GM12864 (cell line): ENCODE data around the gene RPGRIP1.

Experiments used
- DNase-seq: peaks from one replicate; pipeline ENCODE4 v3.0.0-alpha.2; 2011; ENCODE audit warnings: low read depth
- H3K4me3 ChIP-seq: 2 replicates; pipeline ENCODE4 v1.5.1; 2011; ENCODE audit warnings: mild to moderate bottlenecking, low read depth, low read length, control low read depth
- CTCF ChIP-seq: IDR thresholded peaks from 2 replicates; pipeline ENCODE4 v1.5.1; 2011; ENCODE audit warnings: low read depth, mild to moderate bottlenecking, moderate library complexity, low read length, control low read depth, inconsistent platforms; ENCODE audit errors: missing control alignments

Gene RPGRIP1

GRCh38 chr14:21279783-21280182 lies at the start of gene RPGRIP1:
Gene RPGRIP1 (plus strand): TSS chr14:21280083. CDS start chr14:21287977, 7,894 bp downstream.
- no peak within 1 kb of the TSS for H3K4me3 ChIP-seq
- DNase-seq: no peak
- TF ChIP-seq CTCF: no peak

- no peak for DNase-seq
- no peak overlapping the region for H3K4me3 ChIP-seq
- TF ChIP-seq CTCF: no peak
Observed at GRCh38 chr14:21231020-21231652, 48.7 kb upstream of the RPGRIP1 start.

- DNase-seq: no peak
- peak; percentile 33 for TF ChIP-seq CTCF
- H3K4me3 ChIP-seq: no peak overlapping the region
Observed at GRCh38 chr14:21233457-21234076, 46.3 kb upstream of the RPGRIP1 start.

DNA sequence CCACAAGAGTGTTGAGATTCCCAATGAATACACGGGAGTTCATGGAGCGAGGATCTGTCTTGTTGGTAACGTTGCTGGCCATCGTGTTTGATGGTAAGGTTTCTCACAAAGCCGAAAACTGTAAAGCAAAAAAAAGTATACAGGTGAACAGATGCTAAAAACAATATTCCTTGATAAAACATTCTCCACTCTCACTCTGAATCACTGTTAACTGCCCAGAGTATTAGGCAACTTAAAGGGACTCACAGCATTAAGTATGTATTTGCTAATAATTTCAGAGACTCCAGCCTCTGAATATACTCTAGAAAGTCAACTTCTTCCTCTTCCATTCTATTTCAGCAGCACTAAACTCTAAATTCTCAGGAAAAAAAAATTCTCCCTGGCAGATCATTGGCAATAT lies 45.8 kb upstream of the RPGRIP1 start:
- H3K4me3 ChIP-seq: no peak overlapping the region
- TF ChIP-seq CTCF: no peak
- DNase-seq: no peak

DNA sequence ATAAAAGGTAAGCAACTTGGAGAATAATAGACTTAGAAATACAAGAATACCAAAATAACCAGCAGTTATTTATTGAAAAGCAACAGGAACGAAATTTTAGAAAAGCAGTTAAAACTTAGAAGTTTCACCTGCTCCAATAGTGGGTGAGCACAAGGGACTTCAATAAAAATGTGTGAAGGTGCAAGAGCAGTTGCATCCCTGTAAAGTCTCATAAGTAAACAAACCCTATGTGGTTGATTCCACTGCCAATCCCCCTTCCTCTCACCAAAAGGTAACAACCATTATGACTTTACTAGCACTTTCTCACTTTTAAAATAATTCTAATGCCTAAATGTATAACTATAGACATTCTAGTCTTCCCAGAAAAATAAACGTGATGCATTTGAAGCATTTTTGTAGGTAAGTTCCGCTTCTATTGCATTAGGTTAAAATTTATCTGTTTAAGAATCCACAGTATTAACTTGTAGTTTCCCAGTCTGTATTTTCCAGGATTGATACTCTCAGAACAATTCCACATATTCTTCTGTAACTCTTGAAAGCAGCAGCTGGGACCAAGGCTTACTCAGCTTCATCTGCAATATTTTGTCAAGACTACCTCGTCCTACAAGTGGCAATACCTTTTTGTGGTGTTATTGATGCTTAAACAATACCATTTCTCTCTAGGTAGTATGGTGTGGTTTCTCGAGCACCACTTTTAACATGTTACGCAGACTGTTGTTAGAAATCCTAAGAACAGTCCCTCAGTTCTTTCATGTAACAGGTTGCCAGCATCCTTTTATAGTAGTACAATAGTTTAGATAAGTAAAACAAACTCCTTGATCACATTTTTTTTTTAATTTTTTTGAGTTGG lies 42.7 kb upstream of the RPGRIP1 start:
- no peak for DNase-seq
- H3K4me3 ChIP-seq: no peak overlapping the region
- TF ChIP-seq CTCF: no peak

DNA sequence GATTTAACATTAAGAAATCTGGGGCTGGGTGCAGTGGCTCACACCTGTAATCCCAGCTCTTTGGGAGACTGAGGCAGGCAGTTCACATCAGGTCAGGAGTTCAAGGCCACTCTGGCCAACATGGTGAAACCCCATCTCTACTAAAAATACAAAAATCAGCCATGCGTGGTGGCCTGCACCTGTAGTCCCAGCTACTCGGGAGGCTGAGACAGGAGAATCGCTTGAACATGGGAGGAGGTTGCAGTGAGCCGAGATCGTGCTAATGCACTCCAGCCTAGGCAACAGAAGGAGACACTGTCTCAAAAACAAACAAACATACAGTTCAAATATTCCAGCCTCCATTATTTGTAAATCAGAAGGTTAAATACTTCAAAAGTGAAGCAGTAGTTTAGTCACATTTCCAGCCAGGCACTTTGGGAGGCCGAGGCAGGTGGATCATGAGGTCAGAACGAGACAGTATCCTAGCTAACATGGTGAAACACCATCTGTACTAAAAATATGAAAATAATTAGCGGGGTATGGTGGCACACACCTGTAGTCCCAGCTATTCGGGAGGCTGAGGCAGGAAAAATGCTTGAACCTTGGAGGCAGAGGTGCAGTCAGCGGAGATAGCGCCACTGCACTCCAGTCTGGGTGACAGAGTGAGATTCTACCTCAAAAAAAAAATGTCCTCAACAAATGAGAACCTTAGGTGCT lies 40.9 kb upstream of the RPGRIP1 start:
- DNase-seq: no peak
- TF ChIP-seq CTCF: no peak
- H3K4me3 ChIP-seq: no peak overlapping the region
